Measurements from ENCODE around the gene CDK8. TPM values are rescaled to one million over a fixed set of nuclear protein-coding genes. Genes with fewer than 3 reads are reported as not detected.
"Not testable (repeated sequence)": the region's sequence is repeated elsewhere in the genome, so short reads cannot be mapped to it uniquely, and the experiment has no call there.

Gene CDK8
- 15.0 and 16.5 TPM in 2 replicates for total RNA-seq (2014; rRNA removed; shearing (Covaris generic))

- DNase-seq (ENCODE audit: low read depth) = peak; percentile 91
These were observed at the start of gene CDK8 for GRCh38 chr13:26253787-26254582. Gene CDK8, plus strand, starts transcription at chr13:26254129. Its CDS starts 513 bp downstream, at chr13:26254642.

GRCh38 chr13:26208287-26208686 lies 45.6 kb upstream of the CDK8 start:
- DNase-seq (ENCODE audit: low read depth) = no peak

- no peak for DNase-seq (ENCODE audit: low read depth)
These were observed 40.6 kb upstream of the CDK8 start for GRCh38 chr13:26213345-26213744.

- no peak for DNase-seq (ENCODE audit: low read depth)
These were observed 39.9 kb upstream of the CDK8 start for GRCh38 chr13:26213982-26214381.

- no peak for DNase-seq (ENCODE audit: low read depth)
These were observed 37.9 kb upstream of the CDK8 start for GRCh38 chr13:26216042-26216441.

GRCh38 chr13:26219726-26220125 lies 34.2 kb upstream of the CDK8 start:
- DNase-seq (ENCODE audit: low read depth) = peak; percentile 7

- DNase-seq (ENCODE audit: low read depth) = peak; percentile 29
These were observed 33.4 kb upstream of the CDK8 start for GRCh38 chr13:26220575-26220974.

- DNase-seq (ENCODE audit: low read depth) = no peak
These were observed 32.6 kb upstream of the CDK8 start for GRCh38 chr13:26221399-26221720.

GRCh38 chr13:26221721-26222519 lies 32.0 kb upstream of the CDK8 start, which contains the start of gene RNF6:
Gene RNF6, minus strand, starts transcription at chr13:26222314. Its CDS starts 2,665 bp downstream, at chr13:26219649.
- DNase-seq (ENCODE audit: low read depth) = peak; percentile 96

- no peak for DNase-seq (ENCODE audit: low read depth)
These were observed 31.3 kb upstream of the CDK8 start for GRCh38 chr13:26222520-26223046.

GRCh38 chr13:26225896-26226617 lies 27.9 kb upstream of the CDK8 start:
- DNase-seq (ENCODE audit: low read depth) = no peak

GRCh38 chr13:26227166-26227971 lies 26.6 kb upstream of the CDK8 start:
- no peak for DNase-seq (ENCODE audit: low read depth)

GRCh38 chr13:26228096-26228495 lies 25.8 kb upstream of the CDK8 start:
- no peak for DNase-seq (ENCODE audit: low read depth)

GRCh38 chr13:26229080-26229615 lies 24.8 kb upstream of the CDK8 start:
- DNase-seq (ENCODE audit: low read depth) = no peak

- no peak for DNase-seq (ENCODE audit: low read depth)
These were observed 23.2 kb upstream of the CDK8 start for GRCh38 chr13:26230703-26231102.

GRCh38 chr13:26236296-26236695 lies 17.6 kb upstream of the CDK8 start:
- DNase-seq (ENCODE audit: low read depth) = no peak

- no peak for DNase-seq (ENCODE audit: low read depth)
These were observed 7.8 kb upstream of the CDK8 start for GRCh38 chr13:26246154-26246553.

GRCh38 chr13:26247011-26247410 lies 6.9 kb upstream of the CDK8 start:
- no peak for DNase-seq (ENCODE audit: low read depth)

- no peak for DNase-seq (ENCODE audit: low read depth)
These were observed 6.3 kb upstream of the CDK8 start for GRCh38 chr13:26247608-26248007.

GRCh38 chr13:26249551-26249950 lies 4.4 kb upstream of the CDK8 start:
- DNase-seq (ENCODE audit: low read depth) = no peak

- not testable (repeated sequence) for DNase-seq (ENCODE audit: low read depth)
These were observed 1.9 kb upstream of the CDK8 start for GRCh38 chr13:26252006-26252405.

Data from Daoy (cell line).